Endometrial microvascular endothelial cells (primary cell): Measurements from ENCODE around the gene ZNF415. TPM values are rescaled to one million over a fixed set of nuclear protein-coding genes. Genes with fewer than 3 reads are reported as not detected.

ENCODE experiments used
- in situ Hi-C: cut with HindIII; loops from 2 replicates; pipeline ENCODE4 v1.10.0; 2017; ENCODE audit warnings: low sequenced_read_pairs, low pct_unique_long_range_greater_than_20kb; ENCODE audit errors: inconsistent ontology term
- total RNA-seq: library from RNA; depleted of rRNA; stranded (reverse); fragments of >200 nt; gene quantifications from one replicate; pipeline ENCODE4 v1.2.3, GENCODE V29; 2015; ENCODE audit errors: inconsistent ontology term

ZNF415 gene
- total RNA-seq, 1 donor from 2014 or later = 15.4 TPM

- in situ Hi-C loops = no loop called here
These were observed 55.7 kb downstream of the ZNF415 start for GRCh38 chr19:53076984-53077383.

GRCh38 chr19:53068834-53069233 lies 63.9 kb downstream of the ZNF415 start:
- in situ Hi-C loops = no loop called here

GRCh38 chr19:53068199-53068598 lies 64.5 kb downstream of the ZNF415 start:
- in situ Hi-C loops = no loop called here

- in situ Hi-C loops = no loop called here
These were observed 74.7 kb downstream of the ZNF415 start for GRCh38 chr19:53057904-53058580.

Other genes with a start within 250 kb of the ZNF415 start
- gene ZNF320, start 235.3 kb downstream of the ZNF415 start, total RNA-seq = 2.3 TPM
- 2.7 TPM for gene ZNF888, start 209.5 kb downstream of the ZNF415 start, total RNA-seq
- 6.2 TPM for gene ZNF816, start 170.0 kb downstream of the ZNF415 start, total RNA-seq
- gene ERVV-1, start 119.0 kb downstream of the ZNF415 start, total RNA-seq = not detected
- gene ERVV-2, start 88.2 kb downstream of the ZNF415 start, total RNA-seq = not detected
- 30.5 TPM for gene ZNF160, start 29.5 kb downstream of the ZNF415 start, total RNA-seq
- gene ZNF347, start 26.1 kb upstream of the ZNF415 start, total RNA-seq = 7.5 TPM
- 6.4 TPM for gene ZNF665, start 60.4 kb upstream of the ZNF415 start, total RNA-seq
- gene ZNF677, start 122.0 kb upstream of the ZNF415 start, total RNA-seq = 7.6 TPM
- gene VN1R2, start 125.4 kb upstream of the ZNF415 start, total RNA-seq = not detected
- gene VN1R4, start 134.8 kb upstream of the ZNF415 start, total RNA-seq = not detected
- 3.4 TPM for gene ZNF845, start 200.8 kb upstream of the ZNF415 start, total RNA-seq
- 0.84 TPM for gene ZNF525, start 232.8 kb upstream of the ZNF415 start, total RNA-seq